Femur (tissue), 1 donor: ENCODE data around the gene KIAA1671.

Source experiments
- DNase-seq: peaks from one replicate; pipeline ENCODE4 v3.0.0-alpha.2; 2017

The KIAA1671 gene

GRCh38 chr22:25096638-25097405 lies 144.3 kb downstream of the KIAA1671 start:
- DNase-seq: no peak

GRCh38 chr22:25098445-25099081 lies 146.0 kb downstream of the KIAA1671 start:
- DNase-seq: no peak

GRCh38 chr22:25099202-25099601 lies 146.7 kb downstream of the KIAA1671 start:
- no peak for DNase-seq

- no peak for DNase-seq
Measured at GRCh38 chr22:25100402-25100801, 147.9 kb downstream of the KIAA1671 start.

GRCh38 chr22:25100948-25101347 lies 148.4 kb downstream of the KIAA1671 start:
- DNase-seq: no peak

GRCh38 chr22:25101501-25101900 lies 149.0 kb downstream of the KIAA1671 start:
- no peak for DNase-seq

- no peak for DNase-seq
Measured at GRCh38 chr22:25101986-25102385, 149.5 kb downstream of the KIAA1671 start.

- DNase-seq: no peak
Measured at GRCh38 chr22:25102722-25103121, 150.2 kb downstream of the KIAA1671 start.

- no peak for DNase-seq
Measured at GRCh38 chr22:25104367-25104766, 151.9 kb downstream of the KIAA1671 start.

- DNase-seq: no peak
Measured at GRCh38 chr22:25105817-25106650, 153.5 kb downstream of the KIAA1671 start.

GRCh38 chr22:25109878-25110595 lies 157.5 kb downstream of the KIAA1671 start:
- no peak for DNase-seq

- DNase-seq: no peak
Measured at GRCh38 chr22:25110596-25110845, 158.0 kb downstream of the KIAA1671 start.

GRCh38 chr22:25110846-25111578 lies 158.5 kb downstream of the KIAA1671 start:
- DNase-seq: peak; percentile 77

GRCh38 chr22:25111579-25112517 lies 159.3 kb downstream of the KIAA1671 start:
- DNase-seq: no peak

- peak; percentile 40 for DNase-seq
Measured at GRCh38 chr22:25112538-25113253, 160.2 kb downstream of the KIAA1671 start.

GRCh38 chr22:25113316-25113721 lies 160.8 kb downstream of the KIAA1671 start:
- DNase-seq: no peak

- no peak for DNase-seq
Measured at GRCh38 chr22:25114369-25115362, 162.2 kb downstream of the KIAA1671 start.

- DNase-seq: no peak
Measured at GRCh38 chr22:25119609-25120008, 167.1 kb downstream of the KIAA1671 start.

GRCh38 chr22:25120093-25120561 lies 167.6 kb downstream of the KIAA1671 start:
- no peak for DNase-seq
